IPS-NIHi7 (cell line): ENCODE measurements around the gene FBXW4.
A peak's percentile ranks its signal among the peaks of the same experiment; 100 is the strongest.
"Not testable (repeated sequence)": the region's sequence is repeated elsewhere in the genome, so short reads cannot be mapped to it uniquely, and the experiment has no call there.

Source experiments
- DNase-seq: peaks from one replicate; pipeline ENCODE4 v3.0.0; 2012; ENCODE audit warnings: mixed read lengths; ENCODE audit errors: extremely low spot score

FBXW4 gene

GRCh38 chr10:101617102-101617823 lies 77.7 kb downstream of the FBXW4 start:
- peak; percentile 61 for DNase-seq

DNA sequence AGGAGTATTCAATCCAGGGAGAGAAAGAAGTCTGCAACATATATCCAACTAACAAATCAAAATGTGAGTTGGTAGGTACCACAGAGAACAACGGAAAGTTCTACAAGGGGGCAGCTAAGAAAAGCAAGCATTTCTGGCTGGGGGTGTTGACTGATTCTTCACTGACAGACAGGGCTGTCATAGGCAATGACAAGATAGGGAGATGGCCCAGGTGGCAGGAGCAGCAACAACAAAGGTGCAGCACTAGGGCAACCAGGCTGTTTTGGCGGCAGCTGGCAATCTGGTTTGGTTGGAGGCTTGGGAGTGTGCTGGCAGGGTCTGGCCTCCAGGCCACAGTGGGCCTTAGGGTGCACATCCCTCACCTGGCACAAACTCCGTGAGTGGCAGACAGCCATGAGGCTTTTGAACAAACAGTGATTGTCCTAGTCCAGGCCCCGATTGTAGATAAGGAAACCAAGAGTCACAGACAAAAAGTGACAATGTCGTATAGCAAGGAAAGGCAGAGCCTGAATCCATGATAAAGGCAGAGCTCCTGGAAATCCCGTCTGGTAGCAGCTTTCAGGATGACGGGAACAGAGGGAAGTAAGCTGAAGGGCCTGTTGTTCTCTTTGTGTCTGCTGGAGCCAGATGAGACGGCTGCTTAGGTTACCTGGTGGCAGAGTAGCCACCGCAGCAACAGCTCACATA lies 78.4 kb downstream of the FBXW4 start:
- DNase-seq: no peak

- no peak for DNase-seq
These were observed 79.3 kb downstream of the FBXW4 start for GRCh38 chr10:101615525-101616116.

GRCh38 chr10:101614663-101615524 lies 80.1 kb downstream of the FBXW4 start:
- DNase-seq: no peak

DNA sequence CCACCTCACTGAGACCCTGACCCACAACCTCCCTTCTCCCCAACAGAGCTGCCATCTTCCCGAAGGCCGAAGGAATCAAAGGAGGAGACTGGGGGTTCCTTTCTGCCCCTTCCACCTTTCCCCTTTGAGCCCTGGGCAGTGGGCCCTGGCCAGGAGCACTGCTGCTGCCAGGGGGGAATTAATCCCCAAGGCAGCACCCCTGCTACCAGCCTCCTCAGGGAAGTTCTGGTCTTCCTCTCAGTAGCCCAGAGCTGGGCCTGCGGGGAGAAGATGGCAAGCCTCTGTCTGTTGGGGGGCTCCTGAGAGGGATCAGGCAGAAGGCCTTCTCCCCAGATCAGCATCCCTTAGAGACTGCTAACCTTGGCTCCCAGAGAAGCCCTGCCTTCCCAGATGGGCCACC lies 81.3 kb downstream of the FBXW4 start:
- DNase-seq: no peak

GRCh38 chr10:101612872-101613271 lies 82.1 kb downstream of the FBXW4 start:
- DNase-seq: no peak

GRCh38 chr10:101612086-101612485 lies 82.9 kb downstream of the FBXW4 start:
- no peak for DNase-seq

DNA sequence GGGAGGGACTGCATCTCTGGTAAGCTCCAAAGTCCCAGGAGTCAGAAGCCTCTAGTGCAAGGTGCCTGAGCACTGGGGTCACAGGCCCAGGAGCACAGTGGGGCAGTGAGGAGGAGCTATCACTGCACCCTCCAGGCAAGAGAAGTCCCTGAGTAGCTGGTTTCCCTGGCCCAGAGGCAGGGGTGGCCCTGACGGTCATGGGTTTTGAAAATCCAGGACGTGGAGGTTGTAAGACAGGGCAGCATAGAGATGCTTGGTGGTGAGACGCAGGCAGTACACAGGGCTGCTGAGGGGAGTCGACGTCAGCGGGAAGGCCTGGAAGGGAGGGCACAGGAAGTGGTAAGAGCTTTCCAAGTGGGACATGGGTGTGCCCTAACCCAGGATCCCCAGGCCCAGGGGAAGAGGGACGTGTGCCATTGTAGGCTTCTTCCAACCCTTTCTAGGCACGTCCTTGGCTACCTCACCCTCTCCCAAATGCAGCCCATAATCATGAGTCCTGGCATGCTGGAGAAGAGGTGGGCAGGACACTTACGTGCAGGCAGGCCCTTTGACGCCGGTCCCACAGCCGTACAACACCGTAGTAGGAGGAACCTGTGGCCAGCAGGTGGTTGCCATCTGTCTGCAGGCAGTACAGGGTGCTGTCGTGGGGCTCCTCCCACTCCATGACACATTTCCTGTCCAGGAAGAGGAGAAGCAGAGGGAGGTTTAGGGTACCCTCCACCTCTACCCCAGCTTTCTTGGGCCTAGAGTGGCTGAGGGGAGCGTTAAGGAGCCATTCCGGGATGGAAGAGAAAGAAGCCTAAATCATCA lies 83.7 kb downstream of the FBXW4 start:
- DNase-seq: no peak

GRCh38 chr10:101609481-101609880 lies 85.5 kb downstream of the FBXW4 start:
- DNase-seq: no peak

GRCh38 chr10:101607124-101607523 lies 87.8 kb downstream of the FBXW4 start:
- DNase-seq: peak; percentile 69

- peak; percentile 94 for DNase-seq
These were observed 92.1 kb downstream of the FBXW4 start for GRCh38 chr10:101602761-101603398.

DNA sequence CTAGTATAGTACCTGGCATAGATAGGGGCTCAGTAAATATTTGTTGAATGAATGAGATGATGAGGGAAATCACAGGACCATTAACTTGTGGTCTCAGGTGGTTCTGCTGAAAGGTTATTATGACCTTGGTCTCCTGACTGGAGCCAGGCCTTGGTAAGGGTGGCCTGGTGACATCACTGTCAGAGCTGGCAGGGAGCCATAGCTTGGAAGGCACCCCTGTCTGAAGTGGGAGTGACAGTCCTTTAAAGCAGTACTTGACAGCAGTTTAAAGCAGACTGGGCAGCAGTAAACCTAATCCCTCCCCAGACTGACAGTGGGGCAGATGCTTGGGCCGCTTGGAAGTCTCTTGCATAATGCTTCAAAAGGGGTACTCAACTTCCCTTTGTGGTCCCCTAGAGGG lies 93.4 kb downstream of the FBXW4 start:
- DNase-seq: no peak

DNA sequence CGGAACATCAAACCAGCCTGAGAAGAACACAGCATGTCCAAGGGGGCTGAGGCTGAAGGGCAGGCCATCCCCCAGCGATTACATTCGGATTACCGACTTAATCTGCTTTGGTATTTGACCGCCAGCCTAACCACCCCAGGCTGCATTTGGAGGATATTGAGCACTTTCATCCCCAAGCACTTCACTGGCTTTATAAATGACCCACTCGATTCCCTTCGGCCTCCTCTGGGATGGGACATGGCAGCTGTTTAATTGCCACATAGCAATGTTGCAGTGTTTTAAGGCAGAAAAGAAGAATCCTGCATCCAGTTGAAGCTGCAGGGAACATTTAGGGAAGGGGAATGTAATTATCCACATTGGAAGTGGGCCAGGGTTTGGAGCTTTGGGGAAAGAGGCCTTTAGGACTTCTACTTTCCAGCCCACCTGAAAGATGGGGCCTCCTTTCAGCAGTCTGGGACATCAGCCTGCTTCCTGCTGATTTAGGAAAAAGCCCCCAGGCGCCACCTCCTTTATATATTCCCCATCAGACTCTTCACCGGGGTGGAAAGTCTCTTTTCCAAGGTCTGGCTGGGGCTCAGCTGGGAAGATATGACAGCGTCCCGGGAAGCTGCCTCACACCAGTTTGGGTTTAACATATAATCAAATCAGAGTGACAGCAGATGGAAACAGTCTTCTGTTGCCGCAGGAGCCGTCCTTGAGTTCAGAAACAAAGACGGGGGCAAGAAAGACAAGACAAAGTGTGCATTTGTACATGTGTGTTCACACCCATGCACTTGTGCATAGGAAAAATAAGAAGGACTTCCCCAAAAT lies 97.7 kb downstream of the FBXW4 start:
- no peak for DNase-seq

- DNase-seq: no peak
These were observed 99.2 kb downstream of the FBXW4 start for GRCh38 chr10:101595591-101596433.

- not testable (repeated sequence) for DNase-seq
These were observed 101.6 kb downstream of the FBXW4 start for GRCh38 chr10:101593331-101593730.

GRCh38 chr10:101588879-101589278 lies 106.1 kb downstream of the FBXW4 start:
- DNase-seq: no peak

GRCh38 chr10:101587725-101588653 lies 107.0 kb downstream of the FBXW4 start, which contains the start of the genes DPCD and POLL:
TSS of gene DPCD (plus strand) at chr10:101588321. CDS start at chr10:101588337, 16 bp downstream.
TSS of gene POLL (minus strand) at chr10:101588257. CDS start at chr10:101587360, 897 bp downstream.
- DNase-seq: peak; percentile 98

- DNase-seq: no peak
These were observed 109.1 kb downstream of the FBXW4 start for GRCh38 chr10:101585841-101586240.
